GM10248 (cell line): ENCODE results near the gene RFK.
A peak's percentile ranks its signal among the peaks of the same experiment; 100 is the strongest.
"Not testable (repeated sequence)": the region's sequence is repeated elsewhere in the genome, so short reads cannot be mapped to it uniquely, and the experiment has no call there.

Experiments used
- CTCF ChIA-PET: fragments of 300-600 bp; sonication (Branson Sonifier 250); formaldehyde crosslinking; extraction: SDS; loops from one replicate; lab custom pipeline; 2021; ENCODE audit warnings: antibody characterized with exemption; lab: Yijun Ruan, JAX
- POLR2A ChIA-PET: fragments of 350-650 bp; sonication (Branson Sonifier 250); formaldehyde crosslinking; extraction: SDS; loops from one replicate; lab custom pipeline; 2020; ENCODE audit warnings: antibody characterized with exemption; lab: Yijun Ruan, JAX
- DNase-seq: peaks from one replicate; pipeline ENCODE4 v3.0.0; 2012; ENCODE audit errors: extremely low spot score
- TF ChIP-seq, protein P1 (sequence below): IDR thresholded peaks from 2 replicates; pipeline ENCODE4 v1.5.1; 2012; ENCODE audit warnings: mild to moderate bottlenecking, low read depth; ENCODE audit errors: extremely low read depth, missing control alignments, control extremely low read depth

RFK gene

GRCh38 chr9:76394195-76394959 lies at the start of gene RFK:
Gene RFK, minus strand, starts transcription at chr9:76394426. Its CDS starts 255 bp downstream, at chr9:76394171.
- CTCF ChIA-PET = interaction anchor here (0.9 to 4.4 kb wide), 24 partner anchors 8 to 415 kb away, joined by 3 to 28 read pairs (median 4); partner anchors contain the start of gene GCNT1
- TF ChIP-seq, protein P1, sequence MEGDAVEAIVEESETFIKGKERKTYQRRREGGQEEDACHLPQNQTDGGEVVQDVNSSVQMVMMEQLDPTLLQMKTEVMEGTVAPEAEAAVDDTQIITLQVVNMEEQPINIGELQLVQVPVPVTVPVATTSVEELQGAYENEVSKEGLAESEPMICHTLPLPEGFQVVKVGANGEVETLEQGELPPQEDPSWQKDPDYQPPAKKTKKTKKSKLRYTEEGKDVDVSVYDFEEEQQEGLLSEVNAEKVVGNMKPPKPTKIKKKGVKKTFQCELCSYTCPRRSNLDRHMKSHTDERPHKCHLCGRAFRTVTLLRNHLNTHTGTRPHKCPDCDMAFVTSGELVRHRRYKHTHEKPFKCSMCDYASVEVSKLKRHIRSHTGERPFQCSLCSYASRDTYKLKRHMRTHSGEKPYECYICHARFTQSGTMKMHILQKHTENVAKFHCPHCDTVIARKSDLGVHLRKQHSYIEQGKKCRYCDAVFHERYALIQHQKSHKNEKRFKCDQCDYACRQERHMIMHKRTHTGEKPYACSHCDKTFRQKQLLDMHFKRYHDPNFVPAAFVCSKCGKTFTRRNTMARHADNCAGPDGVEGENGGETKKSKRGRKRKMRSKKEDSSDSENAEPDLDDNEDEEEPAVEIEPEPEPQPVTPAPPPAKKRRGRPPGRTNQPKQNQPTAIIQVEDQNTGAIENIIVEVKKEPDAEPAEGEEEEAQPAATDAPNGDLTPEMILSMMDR = peak; percentile 67
- POLR2A ChIA-PET = interaction anchor here (0.6 to 1.8 kb wide), 6 partner anchors 10 to 376 kb away, joined by 3 to 8 read pairs (median 5); no protein-coding TSS in a partner anchor
- DNase-seq = peak; percentile 95

DNA sequence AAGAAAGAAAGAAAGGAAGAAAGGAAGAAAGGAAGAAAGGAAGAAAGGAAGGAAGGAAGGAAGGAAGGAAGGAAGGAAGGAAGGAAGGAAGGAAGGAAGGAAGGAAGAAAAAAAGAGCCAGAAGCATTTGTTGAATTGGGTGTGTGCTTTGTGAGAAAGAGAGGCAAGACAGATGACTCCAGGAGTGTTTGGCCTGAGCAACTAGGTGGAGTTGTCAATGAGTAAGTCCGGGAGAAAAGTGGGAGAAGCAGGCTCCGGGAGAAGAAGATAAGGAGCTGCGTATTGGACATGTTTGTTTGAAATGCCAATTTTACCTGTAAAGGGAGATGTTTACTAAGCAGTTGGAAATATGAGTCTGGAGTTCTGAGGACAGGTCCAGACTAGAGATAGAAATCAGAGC lies 49.7 kb upstream of the RFK start:
- TF ChIP-seq, protein P1 = no peak
- POLR2A ChIA-PET = no interaction called here

DNA sequence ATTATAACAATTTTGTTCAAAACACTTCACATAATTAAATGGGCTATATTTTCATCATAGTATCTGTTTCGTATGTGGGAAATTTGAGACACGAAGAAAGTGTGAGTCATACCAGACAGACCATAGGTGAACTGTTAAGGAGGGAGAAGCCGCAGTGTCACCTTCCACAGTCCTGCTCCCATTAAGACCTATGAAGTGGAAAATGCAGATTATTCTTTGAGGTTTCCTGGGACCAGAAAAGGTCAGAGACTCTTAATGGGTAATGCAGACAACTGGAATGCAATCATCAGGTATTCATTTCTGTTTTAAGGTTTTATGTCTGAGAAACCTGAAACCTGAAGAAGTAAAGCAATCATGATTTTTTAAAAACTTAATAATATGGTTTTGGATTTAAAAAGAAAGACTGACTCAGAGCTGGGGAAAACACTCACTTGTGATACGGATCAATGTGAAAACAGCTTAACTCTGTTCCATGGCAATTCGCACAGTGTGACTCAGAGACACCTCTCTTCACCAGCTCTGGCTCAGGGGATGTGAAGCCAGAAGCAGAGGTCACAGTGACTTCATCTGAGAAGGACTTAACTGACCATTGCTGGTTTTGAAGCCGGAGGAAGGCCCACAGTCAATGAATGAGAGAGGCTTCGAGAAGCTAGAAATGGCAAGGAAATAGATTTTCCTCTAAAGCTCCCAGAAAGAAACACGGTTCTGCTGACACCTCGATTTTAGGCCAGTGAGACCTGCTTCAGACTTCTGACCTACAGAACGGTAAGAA lies 47.5 kb upstream of the RFK start:
- ChIA-PET POLR2A (no interaction called here), CTCF (interaction anchor here (0.6 to 3.4 kb wide), 12 partner anchors 11 to 263 kb away, joined by 3 to 14 read pairs (median 4); partner anchors contain the start of genes GCNT1 and RFK)
- DNase-seq = peak; percentile 32

More for the DNA sequence above, 49.7 kb upstream of the RFK start:
- CTCF ChIA-PET = interaction anchor here (0.8 to 7.3 kb wide), 7 partner anchors 10 to 367 kb away, joined by 3 to 74 read pairs (median 7); partner anchors contain the start of gene GCNT1
- no peak for DNase-seq

DNA sequence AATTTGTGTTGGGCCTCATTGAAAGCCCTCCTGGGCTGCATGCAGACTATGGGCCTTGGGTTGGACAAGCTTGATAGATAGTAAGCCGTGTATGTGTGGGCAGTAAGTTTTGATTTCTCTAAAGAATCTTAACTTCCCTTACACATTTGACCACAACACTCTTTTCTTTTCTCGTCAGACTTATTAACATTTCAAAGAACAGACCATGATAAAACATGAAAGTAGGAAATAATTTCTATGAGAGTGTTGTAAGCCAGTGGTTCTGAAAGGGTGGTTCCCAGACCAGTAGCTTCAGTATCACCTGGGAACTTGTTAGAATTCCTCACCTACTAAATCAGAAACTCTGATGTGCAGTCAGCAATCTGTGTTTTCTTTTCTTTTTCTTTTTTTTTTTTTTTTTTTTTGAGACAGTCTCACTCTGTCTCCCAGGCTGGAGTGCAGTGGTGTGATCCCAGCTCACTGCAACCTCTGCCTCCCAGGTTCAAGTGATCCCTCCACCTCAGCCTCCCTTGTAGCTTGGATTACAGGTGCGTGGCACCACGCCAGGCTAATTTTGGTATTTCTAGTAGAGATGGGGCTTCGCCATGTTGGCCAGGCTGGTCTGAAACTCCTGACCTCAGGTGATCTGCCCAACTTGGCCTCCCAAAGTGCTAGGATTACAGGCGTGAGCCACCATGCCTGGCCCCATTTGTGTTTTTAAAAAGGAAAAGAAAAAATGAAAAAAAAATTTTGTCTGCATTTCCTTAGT lies 44.8 kb upstream of the RFK start:
- TF ChIP-seq, protein P1 = no peak
- peak; percentile 47 for DNase-seq
- ChIA-PET CTCF (interaction anchor here (1.8 to 2.2 kb wide), 2 partner anchors 9 to 17 kb away, joined by 5 to 9 read pairs; no protein-coding TSS in a partner anchor), POLR2A (interaction anchor here (0.6 to 1.0 kb wide), 6 partner anchors 17 to 548 kb away, joined by 3 to 8 read pairs (median 4); no protein-coding TSS in a partner anchor)

More for the DNA sequence above, 47.5 kb upstream of the RFK start:
- TF ChIP-seq, protein P1 = no peak

- CTCF ChIA-PET = interaction anchor here (1.1 to 2.2 kb wide), 3 partner anchors 11 to 26 kb away, joined by 3 to 9 read pairs (median 6); no protein-coding TSS in a partner anchor
- POLR2A ChIA-PET = not testable (repeated sequence)
Observed at GRCh38 chr9:76437017-76437699, 42.9 kb upstream of the RFK start.

GRCh38 chr9:76434897-76435296 lies 40.7 kb upstream of the RFK start:
- DNase-seq, POLR2A ChIA-PET: not testable (repeated sequence)
- CTCF ChIA-PET = interaction anchor here (0.9 to 1.4 kb wide), 2 partner anchors 12 kb away, joined by 3 to 4 read pairs; no protein-coding TSS in a partner anchor

More at GRCh38 chr9:76437017-76437699, 42.9 kb upstream of the RFK start:
- DNase-seq = not testable (repeated sequence)
